Stimulated activated CD8-positive, alpha-beta memory T cell treated with anti-CD3 and anti-CD28 coated beads, Interleukin-12 subunit alpha, Interleukin-12 subunit beta, amount 100 ng/mL, for 24 hours (primary cell): ENCODE results near the gene S100A9.

ENCODE experiments used
- DNase-seq: peaks from one replicate; pipeline ENCODE4 v3.0.0-alpha.2; 2020; ENCODE audit errors: extremely low read depth

The S100A9 gene

GRCh38 chr1:153361480-153362109 is 3.9 kb downstream of the S100A9 start:
- DNase-seq: no peak

- DNase-seq: no peak
These were observed 4.6 kb downstream of the S100A9 start for GRCh38 chr1:153362187-153362775.

GRCh38 chr1:153363641-153364040 is 6.0 kb downstream of the S100A9 start:
- DNase-seq: no peak

GRCh38 chr1:153364156-153364555 is 6.5 kb downstream of the S100A9 start:
- DNase-seq: no peak

- no peak for DNase-seq
These were observed 7.4 kb downstream of the S100A9 start for GRCh38 chr1:153364766-153365666.

GRCh38 chr1:153365696-153366095 is 8.0 kb downstream of the S100A9 start:
- DNase-seq: no peak

GRCh38 chr1:153366261-153366660 is 8.6 kb downstream of the S100A9 start:
- no peak for DNase-seq

GRCh38 chr1:153367090-153367489 is 9.4 kb downstream of the S100A9 start:
- DNase-seq: no peak

- DNase-seq: no peak
These were observed 10.8 kb downstream of the S100A9 start for GRCh38 chr1:153368495-153368894.

GRCh38 chr1:153370146-153370545 is 12.5 kb downstream of the S100A9 start:
- DNase-seq: no peak

GRCh38 chr1:153371231-153371630 is 13.6 kb downstream of the S100A9 start:
- no peak for DNase-seq

GRCh38 chr1:153372571-153372970 is 14.9 kb downstream of the S100A9 start:
- DNase-seq: no peak

GRCh38 chr1:153374071-153374470 is 16.4 kb downstream of the S100A9 start:
- DNase-seq: no peak

GRCh38 chr1:153375511-153375910 is 17.9 kb downstream of the S100A9 start, which contains the start of gene S100A12:
Gene S100A12 (minus strand): TSS chr1:153375621. CDS start chr1:153374592, 1,029 bp downstream.
- DNase-seq: no peak

- no peak for DNase-seq
These were observed 21.9 kb downstream of the S100A9 start for GRCh38 chr1:153379591-153379990.

- no peak for DNase-seq
These were observed 23.1 kb downstream of the S100A9 start for GRCh38 chr1:153380711-153381110.

- no peak for DNase-seq
These were observed 27.4 kb downstream of the S100A9 start for GRCh38 chr1:153384958-153385580.

GRCh38 chr1:153386500-153386901 is 28.8 kb downstream of the S100A9 start:
- DNase-seq: no peak

- DNase-seq: no peak
These were observed 29.3 kb downstream of the S100A9 start for GRCh38 chr1:153387001-153387400.

- no peak for DNase-seq
These were observed 30.1 kb downstream of the S100A9 start for GRCh38 chr1:153387785-153388184.

GRCh38 chr1:153389401-153389800 is 31.7 kb downstream of the S100A9 start:
- DNase-seq: no peak
